Skin of body (tissue), 2 donors: ENCODE results near the gene PCDHGB6. TPM values are rescaled to one million over a fixed set of nuclear protein-coding genes. Genes with fewer than 3 reads are reported as not detected.
"Not testable (repeated sequence)": the region's sequence is repeated elsewhere in the genome, so short reads cannot be mapped to it uniquely, and the experiment has no call there.

Experiments
- DNase-seq: peaks from one replicate; lab custom pipeline; 2025; lab: John Stamatoyannopoulos, UW
- total RNA-seq: library from RNA; depleted of rRNA; stranded (reverse); fragments of >200 nt; gene quantifications from one replicate; pipeline ENCODE4 v1.2.3, GENCODE V29; 2014

The PCDHGB6 gene
- total RNA-seq: 5.6 TPM

DNA sequence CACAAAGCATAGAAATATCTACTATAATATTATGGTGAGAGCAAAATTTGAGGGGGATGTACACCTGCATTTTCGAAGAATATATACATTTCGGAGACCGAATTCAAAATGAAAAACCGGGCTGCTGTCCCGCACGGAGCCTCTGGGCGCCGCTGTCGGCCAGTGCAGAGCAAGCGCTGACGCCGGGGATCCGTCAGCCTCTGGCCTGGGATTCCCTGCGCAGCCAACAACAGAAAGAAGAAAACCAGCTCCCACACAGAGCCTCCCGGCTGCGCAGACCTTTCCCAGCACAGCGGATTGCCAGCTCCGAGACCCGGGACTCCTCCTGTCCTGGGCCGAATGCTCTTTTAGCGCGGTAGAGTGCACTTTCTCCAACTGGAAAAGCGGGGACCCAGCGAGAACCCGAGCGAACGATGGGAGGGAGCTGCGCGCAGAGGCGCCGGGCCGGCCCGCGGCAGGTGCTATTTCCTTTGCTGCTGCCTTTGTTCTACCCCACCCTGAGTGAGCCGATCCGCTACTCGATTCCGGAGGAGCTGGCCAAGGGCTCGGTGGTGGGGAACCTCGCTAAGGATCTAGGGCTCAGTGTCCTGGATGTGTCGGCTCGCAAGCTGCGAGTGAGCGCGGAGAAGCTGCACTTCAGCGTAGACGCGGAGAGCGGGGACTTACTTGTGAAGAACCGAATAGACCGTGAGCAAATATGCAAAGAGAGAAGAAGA is at the start of gene PCDHGB6:
Gene PCDHGB6 (plus strand): TSS at position 232 of the 716 bp plus-strand sequence. CDS start 182 bp downstream, at position 414.
- DNase-seq: not testable (repeated sequence)

DNA sequence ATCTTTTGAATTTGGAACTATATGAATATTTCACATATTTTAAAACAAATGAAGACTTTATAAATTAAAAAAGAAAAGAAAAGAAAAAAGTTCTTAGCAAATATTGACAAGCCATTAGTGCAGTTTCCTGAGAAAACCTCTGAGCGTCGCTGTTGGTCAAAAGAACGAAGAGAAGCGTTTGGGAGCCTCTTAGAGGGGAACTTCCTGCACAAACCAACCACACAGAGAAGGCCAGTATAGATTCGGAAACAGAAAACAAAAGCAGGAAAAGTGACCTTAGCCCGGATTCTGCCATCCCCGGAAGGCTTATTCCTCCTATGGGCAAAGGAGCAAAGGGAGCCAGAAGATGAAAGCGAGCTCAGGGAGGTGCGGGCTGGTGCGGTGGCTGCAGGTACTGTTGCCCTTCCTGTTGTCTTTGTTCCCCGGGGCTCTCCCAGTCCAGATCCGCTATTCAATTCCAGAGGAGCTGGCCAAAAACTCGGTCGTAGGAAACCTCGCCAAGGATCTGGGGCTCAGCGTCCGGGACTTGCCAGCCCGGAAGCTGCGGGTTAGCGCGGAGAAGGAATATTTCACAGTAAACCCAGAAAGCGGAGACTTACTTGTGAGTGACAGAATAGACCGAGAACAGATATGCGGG is 47.9 kb upstream of the PCDHGB6 start, which contains the start of gene PCDHGB2:
Gene PCDHGB2 (plus strand): TSS at position 205 of the 637 bp plus-strand sequence. CDS start 142 bp downstream, at position 347.
- DNase-seq: no peak

DNA sequence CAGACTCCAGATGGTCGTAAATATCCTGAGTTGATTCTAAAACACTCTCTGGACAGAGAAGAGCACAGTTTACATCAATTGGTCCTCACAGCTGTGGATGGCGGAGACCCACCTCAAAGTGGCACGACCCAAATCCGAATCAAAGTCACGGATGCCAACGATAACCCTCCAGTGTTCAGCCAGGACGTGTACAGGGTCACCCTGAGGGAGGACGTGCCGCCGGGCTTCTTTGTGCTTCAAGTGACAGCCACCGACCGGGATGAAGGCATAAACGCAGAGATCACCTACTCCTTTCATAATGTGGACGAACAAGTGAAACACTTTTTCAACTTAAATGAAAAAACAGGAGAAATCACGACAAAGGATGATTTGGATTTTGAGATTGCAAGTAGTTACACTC is 47.1 kb upstream of the PCDHGB6 start:
- DNase-seq: no peak

DNA sequence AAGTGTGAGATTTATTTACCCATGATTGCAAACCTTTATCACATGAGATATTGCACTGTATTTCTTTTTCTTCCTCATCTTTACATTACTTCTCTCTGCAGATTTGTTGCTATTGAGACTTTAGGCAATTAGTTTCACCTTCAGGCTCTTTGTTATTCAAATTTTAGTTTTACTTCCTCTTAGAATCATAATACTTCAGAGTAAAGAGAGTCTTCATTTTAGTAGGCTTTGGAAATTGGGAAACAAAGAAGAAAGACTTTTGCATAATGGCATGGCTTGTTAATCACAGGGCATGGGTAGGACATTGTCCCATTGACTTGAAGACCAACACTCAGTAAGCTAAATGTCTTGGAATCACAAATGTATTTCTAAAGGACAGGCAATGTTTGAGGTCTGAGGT is 45.1 kb upstream of the PCDHGB6 start:
- no peak for DNase-seq

DNA sequence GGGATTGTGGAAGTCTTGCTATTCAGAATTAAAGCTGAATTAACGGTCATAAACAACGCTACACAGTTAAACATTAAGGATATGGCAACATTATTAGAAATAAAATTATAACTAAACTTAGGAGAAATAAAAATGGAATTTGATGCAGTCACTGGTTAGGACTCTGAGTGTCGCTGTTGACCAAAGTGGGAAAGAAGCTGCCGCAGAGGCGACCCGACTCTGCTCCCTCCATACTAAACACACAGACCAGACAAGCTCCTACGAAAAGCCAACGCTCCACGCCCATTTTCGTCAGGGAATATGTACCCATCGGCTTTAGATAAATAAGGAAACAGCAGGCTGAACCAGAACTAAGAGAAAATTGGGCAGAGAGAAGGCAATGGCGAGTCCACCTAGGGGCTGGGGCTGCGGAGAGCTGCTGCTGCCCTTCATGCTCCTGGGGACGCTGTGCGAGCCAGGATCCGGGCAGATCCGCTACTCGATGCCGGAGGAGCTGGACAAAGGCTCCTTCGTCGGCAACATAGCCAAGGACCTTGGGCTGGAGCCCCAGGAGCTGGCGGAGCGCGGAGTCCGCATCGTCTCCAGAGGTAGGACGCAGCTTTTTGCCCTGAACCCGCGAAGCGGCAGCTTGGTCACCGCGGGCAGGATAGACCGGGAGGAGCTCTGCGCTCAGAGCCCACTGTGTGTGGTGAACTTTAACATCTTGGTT is 43.7 kb upstream of the PCDHGB6 start, which contains the start of gene PCDHGA5:
Gene PCDHGA5 (plus strand): TSS at position 211 of the 709 bp plus-strand sequence. CDS start 169 bp downstream, at position 380.
- no peak for DNase-seq

DNA sequence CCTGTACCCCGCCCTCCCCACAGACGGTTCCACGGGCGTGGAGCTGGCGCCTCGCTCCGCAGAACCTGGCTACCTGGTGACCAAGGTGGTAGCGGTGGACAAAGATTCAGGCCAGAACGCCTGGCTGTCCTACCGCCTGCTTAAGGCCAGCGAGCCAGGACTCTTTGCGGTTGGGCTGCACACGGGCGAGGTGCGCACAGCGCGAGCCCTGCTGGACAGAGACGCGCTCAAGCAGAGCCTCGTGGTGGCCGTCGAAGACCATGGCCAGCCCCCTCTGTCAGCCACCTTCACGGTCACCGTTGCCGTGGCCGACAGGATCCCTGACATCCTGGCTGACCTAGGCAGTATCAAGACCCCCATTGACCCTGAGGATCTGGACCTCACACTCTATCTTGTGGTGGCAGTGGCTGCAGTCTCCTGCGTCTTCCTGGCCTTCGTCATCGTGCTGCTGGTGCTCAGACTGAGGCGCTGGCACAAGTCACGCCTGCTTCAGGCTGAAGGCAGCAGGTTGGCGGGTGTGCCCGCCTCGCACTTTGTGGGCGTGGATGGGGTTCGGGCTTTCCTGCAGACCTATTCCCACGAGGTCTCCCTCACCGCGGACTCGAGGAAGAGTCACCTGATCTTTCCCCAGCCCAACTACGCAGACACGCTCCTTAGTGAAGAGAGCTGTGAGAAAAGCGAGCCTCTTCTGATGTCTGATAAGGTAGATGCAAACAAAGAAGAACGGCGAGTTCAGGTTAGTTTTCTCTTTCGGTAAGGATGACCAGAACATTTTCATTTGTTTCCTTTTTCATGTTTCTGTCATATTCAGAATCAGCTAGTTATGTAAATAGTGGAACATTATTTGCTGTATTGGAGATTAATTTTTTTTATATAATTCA is 41.6 kb upstream of the PCDHGB6 start:
- no peak for DNase-seq

DNA sequence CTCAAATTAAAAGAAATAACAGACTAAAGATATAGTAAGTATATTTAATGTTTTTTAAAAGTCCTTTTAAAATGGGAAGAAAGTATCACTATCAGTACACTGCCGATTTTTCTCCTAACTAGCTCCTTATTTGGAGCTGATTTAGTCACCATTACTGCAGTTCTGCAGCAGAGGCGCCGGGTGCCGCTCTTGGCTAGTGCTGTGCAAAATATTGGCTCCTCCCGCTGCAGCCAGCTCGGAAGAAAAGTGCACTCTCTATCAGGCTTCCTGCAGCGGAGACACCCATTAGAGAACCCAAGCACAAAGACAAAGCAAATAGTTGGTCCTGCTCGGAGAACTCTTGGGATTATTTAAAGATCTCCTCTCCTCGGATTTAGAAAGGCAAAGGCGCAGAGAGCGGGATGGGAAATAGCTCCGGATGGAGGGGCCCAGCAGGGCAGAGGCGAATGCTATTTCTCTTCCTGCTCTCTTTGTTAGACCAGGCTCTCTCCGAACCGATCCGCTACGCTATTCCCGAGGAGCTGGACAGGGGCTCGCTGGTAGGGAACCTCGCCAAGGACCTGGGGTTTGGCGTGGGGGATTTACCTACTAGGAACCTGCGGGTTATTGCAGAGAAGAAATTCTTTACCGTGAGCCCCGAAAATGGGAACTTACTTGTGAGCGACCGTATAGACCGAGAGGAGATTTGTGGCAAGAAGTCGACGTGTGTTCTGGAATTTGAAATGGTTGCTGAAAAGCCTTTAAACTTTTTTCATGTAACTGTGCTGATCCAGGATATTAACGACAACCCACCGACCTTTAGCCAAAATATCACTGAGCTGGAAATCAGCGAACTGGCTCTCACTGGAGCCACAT is 37.6 kb upstream of the PCDHGB6 start, which contains the start of gene PCDHGB3:
Gene PCDHGB3 (plus strand): TSS at position 249 of the 855 bp plus-strand sequence. CDS start 153 bp downstream, at position 402.
- DNase-seq: no peak

DNA sequence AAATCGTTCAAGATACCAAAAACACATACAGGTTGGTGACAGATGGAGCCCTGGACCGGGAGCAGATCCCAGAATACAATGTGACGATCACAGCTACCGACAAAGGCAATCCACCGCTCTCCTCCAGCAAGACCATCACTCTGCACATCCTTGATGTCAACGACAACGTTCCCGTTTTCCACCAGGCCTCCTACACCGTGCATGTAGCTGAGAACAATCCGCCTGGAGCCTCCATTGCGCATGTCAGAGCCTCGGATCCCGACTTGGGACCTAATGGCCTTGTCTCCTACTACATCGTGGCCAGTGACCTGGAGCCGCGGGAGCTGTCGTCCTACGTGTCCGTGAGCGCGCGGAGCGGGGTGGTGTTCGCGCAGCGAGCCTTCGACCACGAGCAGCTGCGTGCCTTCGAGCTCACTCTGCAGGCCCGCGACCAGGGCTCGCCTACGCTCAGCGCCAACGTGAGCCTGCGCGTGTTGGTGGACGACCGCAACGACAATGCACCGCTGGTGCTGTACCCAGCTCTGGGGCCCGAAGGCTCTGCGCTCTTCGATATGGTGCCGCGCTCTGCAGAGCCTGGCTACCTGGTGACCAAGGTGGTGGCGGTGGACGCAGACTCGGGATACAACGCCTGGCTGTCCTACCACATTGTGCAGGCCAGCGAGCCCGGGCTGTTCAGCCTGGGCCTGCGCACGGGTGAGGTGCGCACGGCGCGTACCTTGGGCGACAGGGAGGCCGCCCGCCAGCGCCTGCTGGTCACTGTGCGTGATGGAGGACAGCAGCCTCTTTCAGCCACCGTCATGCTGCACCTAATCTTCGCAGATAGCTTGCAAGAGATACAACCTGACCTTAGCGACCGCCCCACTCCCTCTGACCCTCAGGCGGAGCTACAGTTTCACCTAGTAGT is 36.0 kb upstream of the PCDHGB6 start:
- DNase-seq: no peak

DNA sequence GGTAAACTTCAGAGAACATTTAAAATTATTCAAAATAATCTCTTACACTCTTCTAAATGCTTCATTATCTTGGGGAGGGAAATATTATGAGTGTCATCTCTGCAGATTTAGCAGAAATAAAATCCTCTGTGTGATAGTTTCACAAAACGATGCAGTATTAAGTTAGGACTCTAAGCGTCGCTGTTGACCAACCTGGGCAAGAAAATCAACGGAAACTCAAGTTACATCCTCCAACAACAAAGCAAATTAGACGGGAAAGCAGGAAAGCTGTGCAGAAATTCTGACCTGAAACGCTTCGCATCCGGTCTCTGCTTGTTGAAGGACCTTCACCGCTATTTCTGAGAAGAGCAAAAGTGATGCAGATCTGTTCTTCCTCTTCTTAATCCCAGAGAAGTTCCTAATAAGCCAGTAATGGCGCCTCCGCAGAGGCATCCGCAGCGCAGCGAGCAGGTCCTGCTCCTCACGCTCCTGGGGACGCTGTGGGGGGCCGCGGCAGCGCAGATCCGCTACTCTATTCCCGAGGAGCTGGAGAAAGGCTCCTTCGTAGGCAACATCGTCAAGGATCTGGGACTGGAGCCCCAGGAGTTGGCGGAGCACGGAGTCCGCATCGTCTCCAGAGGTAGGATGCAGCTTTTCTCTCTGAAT is 34.0 kb upstream of the PCDHGB6 start, which contains the start of gene PCDHGA6:
Gene PCDHGA6 (plus strand): TSS at position 219 of the 645 bp plus-strand sequence. CDS start 193 bp downstream, at position 412.
- DNase-seq: no peak

DNA sequence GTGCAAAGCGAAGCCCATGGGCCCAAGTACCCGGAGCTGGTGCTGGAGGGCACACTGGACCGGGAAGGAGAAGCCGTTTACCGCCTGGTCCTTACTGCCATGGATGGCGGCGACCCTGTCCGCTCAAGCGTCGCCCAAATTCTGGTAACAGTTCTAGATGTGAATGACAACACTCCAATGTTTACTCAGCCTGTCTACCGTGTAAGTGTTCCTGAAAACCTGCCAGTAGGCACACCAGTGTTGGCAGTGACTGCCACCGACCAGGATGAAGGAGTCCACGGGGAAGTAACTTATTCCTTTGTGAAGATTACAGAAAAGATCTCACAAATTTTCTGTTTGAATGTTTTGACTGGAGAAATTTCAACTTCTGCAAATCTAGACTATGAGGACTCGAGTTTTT is 33.2 kb upstream of the PCDHGB6 start:
- DNase-seq: no peak

DNA sequence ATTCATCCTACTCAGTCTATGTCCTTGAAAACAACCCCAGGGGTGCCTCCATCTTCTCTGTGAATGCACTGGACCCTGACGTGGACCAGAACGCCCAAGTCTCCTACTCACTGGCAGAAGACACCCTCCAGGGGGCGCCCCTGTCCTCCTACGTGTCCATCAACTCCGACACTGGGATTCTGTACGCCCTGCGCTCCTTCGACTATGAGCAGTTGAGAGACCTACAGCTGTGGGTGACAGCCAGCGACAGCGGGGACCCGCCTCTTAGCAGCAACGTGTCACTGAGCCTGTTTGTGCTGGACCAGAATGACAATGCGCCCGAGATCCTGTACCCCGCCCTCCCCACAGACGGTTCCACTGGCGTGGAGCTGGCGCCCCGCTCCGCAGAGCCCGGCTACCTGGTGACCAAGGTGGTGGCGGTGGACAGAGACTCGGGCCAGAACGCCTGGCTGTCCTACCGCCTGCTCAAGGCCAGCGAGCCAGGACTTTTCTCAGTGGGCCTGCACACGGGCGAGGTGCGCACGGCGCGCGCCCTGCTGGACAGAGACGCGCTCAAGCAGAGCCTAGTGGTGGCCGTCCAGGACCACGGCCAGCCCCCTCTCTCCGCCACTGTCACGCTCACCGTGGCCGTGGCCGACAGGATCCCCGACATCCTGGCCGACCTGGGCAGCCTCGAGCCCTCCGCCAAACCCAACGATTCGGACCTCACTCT is 32.2 kb upstream of the PCDHGB6 start:
- DNase-seq: not testable (repeated sequence)

DNA sequence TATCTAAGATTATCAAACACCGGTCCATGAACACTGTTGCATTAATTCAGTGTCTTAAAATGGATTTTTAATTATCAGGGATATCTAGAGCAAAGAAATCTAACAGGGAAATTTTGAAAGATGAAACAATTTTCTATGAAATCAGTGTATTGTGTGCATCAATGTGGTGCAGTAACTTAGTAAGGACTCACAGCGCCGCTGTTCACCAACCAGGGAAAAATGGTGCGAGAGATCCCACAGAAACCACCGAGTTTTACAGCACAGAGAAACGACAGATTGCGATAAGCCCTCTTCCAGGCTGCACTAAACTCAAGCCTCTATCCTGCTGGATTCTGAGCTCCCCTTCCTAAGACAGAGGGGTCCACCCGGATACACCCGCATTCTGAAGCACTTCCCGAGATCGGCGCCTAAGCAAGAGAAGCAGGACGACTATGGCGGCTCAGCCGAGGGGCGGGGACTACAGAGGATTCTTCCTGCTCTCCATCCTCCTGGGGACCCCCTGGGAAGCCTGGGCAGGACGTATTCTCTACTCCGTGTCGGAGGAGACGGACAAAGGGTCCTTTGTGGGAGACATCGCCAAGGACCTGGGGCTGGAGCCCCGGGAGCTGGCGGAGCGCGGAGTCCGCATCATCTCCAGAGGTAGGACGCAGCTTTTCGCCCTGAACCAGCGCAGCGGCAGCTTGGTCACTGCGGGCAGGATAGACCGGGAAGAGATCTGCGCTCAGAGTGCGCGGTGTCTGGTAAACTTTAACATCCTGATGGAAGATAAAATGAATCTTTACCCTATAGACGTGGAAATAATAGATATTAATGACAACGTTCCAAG is 25.1 kb upstream of the PCDHGB6 start, which contains the start of gene PCDHGA7:
Gene PCDHGA7 (plus strand): TSS at position 274 of the 826 bp plus-strand sequence. CDS start 158 bp downstream, at position 432.
- no peak for DNase-seq

DNA sequence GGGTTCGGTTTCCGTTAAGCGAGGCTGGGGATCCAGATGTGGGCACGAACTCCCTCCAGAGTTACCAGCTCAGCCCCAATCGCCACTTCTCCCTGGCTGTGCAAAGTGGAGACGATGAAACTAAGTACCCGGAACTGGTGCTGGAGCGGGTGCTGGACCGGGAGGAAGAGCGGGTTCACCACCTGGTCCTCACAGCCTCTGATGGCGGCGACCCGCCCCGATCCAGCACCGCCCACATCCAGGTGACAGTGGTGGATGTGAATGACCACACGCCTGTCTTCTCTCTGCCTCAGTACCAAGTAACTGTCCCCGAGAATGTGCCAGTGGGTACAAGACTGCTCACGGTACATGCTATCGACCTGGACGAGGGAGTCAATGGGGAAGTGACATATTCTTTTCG is 24.5 kb upstream of the PCDHGB6 start:
- DNase-seq: no peak

DNA sequence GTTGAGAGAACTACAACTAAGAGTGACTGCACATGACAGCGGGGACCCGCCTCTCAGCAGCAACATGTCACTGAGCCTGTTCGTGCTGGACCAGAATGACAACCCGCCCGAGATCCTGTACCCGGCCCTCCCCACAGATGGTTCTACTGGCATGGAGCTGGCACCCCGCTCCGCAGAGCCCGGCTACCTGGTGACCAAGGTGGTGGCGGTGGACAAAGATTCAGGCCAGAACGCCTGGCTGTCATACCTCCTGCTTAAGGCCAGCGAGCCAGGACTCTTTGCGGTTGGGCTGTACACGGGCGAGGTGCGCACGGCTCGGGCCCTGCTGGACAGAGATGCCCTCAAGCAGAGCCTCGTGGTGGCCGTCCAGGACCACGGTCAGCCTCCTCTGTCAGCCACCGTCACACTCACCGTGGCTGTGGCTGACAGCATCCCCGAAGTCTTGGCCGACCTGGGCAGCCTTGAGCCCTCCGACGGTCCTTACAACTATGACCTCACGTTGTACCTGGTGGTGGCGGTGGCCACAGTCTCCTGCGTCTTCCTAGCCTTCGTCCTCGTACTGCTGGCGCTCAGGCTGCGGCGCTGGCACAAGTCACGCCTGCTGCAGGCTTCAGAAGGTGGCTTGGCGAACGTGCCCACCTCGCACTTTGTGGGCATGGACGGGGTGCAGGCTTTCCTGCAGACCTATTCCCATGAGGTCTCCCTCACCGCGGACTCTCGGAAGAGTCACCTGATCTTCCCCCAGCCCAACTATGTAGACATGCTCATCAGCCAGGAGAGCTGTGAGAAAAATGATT is 23.2 kb upstream of the PCDHGB6 start:
- no peak for DNase-seq

DNA sequence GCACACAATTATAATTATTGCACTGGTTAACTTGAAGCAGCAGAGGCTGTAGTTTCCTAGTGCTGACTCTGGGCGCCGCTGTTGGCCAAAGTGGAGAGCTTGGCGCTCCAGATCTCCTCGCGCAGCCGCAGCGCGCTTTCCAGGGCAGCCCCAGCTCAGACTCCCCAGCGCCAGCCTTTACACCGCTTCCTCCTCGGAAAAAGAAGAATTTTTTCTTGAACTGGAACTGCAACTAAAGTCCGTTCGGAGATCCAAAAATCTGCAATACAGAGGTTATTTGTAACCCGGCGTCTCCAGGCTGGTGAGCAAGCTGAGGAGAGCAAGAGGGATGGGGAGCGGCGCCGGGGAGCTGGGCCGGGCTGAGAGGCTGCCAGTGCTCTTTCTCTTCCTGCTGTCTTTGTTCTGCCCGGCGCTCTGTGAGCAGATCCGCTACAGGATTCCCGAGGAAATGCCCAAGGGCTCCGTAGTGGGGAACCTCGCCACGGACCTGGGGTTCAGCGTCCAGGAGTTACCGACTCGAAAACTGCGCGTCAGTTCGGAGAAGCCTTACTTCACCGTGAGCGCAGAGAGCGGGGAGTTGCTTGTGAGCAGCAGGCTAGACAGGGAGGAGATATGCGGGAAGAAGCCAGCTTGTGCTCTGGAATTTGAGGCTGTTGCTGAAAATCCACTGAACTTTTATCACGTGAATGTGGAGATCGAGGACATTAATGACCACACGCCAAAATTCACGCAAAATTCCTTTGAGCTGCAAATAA is 20.1 kb upstream of the PCDHGB6 start, which contains the start of gene PCDHGB4:
Gene PCDHGB4 (plus strand): TSS at position 142 of the 755 bp plus-strand sequence. CDS start 187 bp downstream, at position 329.
- DNase-seq: not testable (repeated sequence)
